Measurements from ENCODE around the gene PCDHGA5.
"Not testable (repeated sequence)": the region's sequence is repeated elsewhere in the genome, so short reads cannot be mapped to it uniquely, and the experiment has no call there.

PCDHGA5 gene

DNA sequence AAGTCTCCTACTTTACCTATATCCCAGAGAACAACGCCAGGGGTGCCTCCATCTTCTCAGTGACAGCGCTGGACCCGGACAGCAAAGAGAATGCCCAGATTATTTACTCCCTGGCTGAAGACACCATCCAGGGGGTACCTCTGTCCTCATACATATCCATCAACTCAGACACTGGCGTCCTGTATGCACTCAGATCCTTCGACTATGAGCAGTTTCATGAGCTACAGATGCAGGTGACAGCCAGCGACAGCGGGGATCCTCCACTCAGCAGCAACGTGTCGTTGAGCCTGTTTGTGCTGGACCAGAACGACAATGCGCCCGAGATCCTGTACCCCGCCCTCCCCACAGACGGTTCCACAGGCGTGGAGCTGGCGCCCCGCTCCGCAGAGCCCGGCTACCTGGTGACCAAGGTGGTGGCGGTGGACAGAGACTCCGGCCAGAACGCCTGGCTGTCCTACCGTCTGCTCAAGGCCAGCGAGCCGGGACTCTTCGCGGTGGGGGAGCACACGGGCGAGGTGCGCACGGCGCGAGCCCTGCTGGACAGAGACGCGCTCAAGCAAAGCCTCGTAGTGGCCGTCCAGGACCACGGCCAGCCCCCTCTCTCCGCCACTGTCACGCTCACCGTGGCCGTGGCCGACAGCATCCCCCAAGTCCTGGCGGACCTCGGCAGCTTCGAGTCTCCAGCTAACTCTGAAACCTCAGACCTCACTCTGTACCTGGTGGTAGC is 50.7 kb downstream of the PCDHGA5 start:
- not testable (repeated sequence) for DNase-seq

DNA sequence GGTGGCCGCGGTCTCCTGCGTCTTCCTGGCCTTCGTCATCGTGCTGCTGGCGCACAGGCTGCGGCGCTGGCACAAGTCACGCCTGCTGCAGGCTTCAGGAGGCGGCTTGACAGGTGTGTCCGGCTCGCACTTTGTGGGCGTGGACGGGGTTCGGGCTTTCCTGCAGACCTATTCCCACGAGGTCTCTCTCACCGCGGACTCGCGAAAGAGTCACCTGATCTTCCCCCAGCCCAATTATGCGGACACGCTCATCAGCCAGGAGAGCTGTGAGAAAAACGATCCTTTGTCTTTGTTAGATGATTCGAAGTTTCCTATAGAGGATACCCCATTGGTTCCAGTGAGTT is 51.3 kb downstream of the PCDHGA5 start:
- DNase-seq, result not testable (repeated sequence)

All from T-helper 2 cell (primary cell).